Osteoblast (primary cell): ENCODE measurements around the gene EQTN. TPM values are rescaled to one million over a fixed set of nuclear protein-coding genes. Genes with fewer than 3 reads are reported as not detected.

Experiments
- DNase-seq: peaks from one replicate; pipeline ENCODE4 v3.0.0; 2011; ENCODE audit warnings: low spot score, mixed read lengths; ENCODE audit not compliant: insufficient read length; ENCODE audit errors: missing footprints
- H2AFZ ChIP-seq: 2 replicates; pipeline ENCODE4 v1.6.0; 2011; ENCODE audit warnings: mild to moderate bottlenecking, low read length
- H3K27ac ChIP-seq: 2 replicates; pipeline ENCODE4 v1.5.1; 2011; ENCODE audit warnings: mild to moderate bottlenecking, low read depth, low read length, moderate library complexity
- H3K27me3 ChIP-seq: 2 replicates; pipeline ENCODE4 v1.6.0; 2012; ENCODE audit warnings: mild to moderate bottlenecking, control low read depth, inconsistent platforms, low read length, moderate library complexity; ENCODE audit not compliant: insufficient read depth
- H3K36me3 ChIP-seq: 2 replicates; pipeline ENCODE4 v1.5.1; 2011; ENCODE audit warnings: mild to moderate bottlenecking, low read length, control low read depth, moderate library complexity; ENCODE audit not compliant: insufficient read depth
- H3K4me1 ChIP-seq: 2 replicates; pipeline ENCODE4 v1.5.1; 2011; ENCODE audit warnings: mild to moderate bottlenecking, low read length, control low read depth, moderate library complexity; ENCODE audit not compliant: insufficient read depth
- H3K4me2 ChIP-seq: 2 replicates; pipeline ENCODE4 v1.6.0; 2011; ENCODE audit warnings: mild to moderate bottlenecking, low read length; ENCODE audit not compliant: insufficient read depth
- H3K4me3 ChIP-seq: fragments of 200-600 bp; sonication (generic); 3 replicates; pipeline ENCODE4 v1.5.1; 2012; ENCODE audit warnings: mild to moderate bottlenecking, low read length, inconsistent platforms; ENCODE audit not compliant: insufficient read depth
- H3K79me2 ChIP-seq: 2 replicates; pipeline ENCODE4 v1.6.0; 2012; ENCODE audit warnings: mild to moderate bottlenecking, low read length, control low read depth, inconsistent platforms; ENCODE audit not compliant: insufficient read depth
- H3K9me3 ChIP-seq: 2 replicates; pipeline ENCODE4 v1.5.1; 2011; ENCODE audit warnings: low read depth, low read length, control low read depth
- H4K20me1 ChIP-seq: 2 replicates; pipeline ENCODE4 v1.6.0; 2012; ENCODE audit warnings: mild to moderate bottlenecking, low read length, control low read depth; ENCODE audit not compliant: insufficient read depth
- total RNA-seq: library from RNA; depleted of rRNA; stranded (reverse); fragments of >200 nt; gene quantifications from 2 replicates; pipeline ENCODE4 v1.2.3, GENCODE V29; 2012
- TF ChIP-seq, protein P1 (sequence below): IDR thresholded peaks from 2 replicates; pipeline ENCODE4 v1.5.1; 2011; ENCODE audit warnings: mild to moderate bottlenecking, low read depth, low read length, moderate library complexity; ENCODE audit errors: extremely low read depth

Gene EQTN
- total RNA-seq, 1 donor, result not detected

DNA sequence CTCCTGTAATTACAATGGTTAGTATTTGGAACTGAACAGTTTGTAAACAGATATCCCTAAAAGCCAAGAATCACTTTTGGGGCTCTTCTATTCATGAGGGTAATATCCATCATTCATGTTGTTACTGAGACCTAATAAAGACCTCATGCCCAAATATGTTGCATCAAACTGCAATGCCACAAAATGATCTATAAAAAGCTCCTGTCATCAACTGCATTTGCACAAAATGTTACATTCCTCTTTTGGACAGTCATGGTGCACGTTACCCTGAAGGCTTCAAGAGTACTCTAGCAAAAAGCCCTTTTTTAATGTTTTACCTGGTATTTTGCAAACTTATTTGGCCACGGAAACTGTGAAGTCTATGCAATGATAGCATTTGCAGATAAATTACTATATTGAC lies 14.2 kb upstream of the EQTN start:
- Histone ChIP-seq H3K4me2 (no peak overlapping the region), H3K36me3 (no peaks in the 10 kb centered on the region), H3K4me1 (no peaks in the 10 kb centered on the region), H2AFZ (no peak overlapping the region), H3K27me3 (peaks cover 4% of the 10 kb centered on the region), H3K27ac (no peak overlapping the region), H3K79me2 (no peaks in the 10 kb centered on the region), H4K20me1 (no peaks in the 10 kb centered on the region), H3K4me3 (no peak overlapping the region), H3K9me3 (no peaks in the 10 kb centered on the region)
- TF ChIP-seq, protein P1, sequence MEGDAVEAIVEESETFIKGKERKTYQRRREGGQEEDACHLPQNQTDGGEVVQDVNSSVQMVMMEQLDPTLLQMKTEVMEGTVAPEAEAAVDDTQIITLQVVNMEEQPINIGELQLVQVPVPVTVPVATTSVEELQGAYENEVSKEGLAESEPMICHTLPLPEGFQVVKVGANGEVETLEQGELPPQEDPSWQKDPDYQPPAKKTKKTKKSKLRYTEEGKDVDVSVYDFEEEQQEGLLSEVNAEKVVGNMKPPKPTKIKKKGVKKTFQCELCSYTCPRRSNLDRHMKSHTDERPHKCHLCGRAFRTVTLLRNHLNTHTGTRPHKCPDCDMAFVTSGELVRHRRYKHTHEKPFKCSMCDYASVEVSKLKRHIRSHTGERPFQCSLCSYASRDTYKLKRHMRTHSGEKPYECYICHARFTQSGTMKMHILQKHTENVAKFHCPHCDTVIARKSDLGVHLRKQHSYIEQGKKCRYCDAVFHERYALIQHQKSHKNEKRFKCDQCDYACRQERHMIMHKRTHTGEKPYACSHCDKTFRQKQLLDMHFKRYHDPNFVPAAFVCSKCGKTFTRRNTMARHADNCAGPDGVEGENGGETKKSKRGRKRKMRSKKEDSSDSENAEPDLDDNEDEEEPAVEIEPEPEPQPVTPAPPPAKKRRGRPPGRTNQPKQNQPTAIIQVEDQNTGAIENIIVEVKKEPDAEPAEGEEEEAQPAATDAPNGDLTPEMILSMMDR, result no peak
- no peak for DNase-seq

DNA sequence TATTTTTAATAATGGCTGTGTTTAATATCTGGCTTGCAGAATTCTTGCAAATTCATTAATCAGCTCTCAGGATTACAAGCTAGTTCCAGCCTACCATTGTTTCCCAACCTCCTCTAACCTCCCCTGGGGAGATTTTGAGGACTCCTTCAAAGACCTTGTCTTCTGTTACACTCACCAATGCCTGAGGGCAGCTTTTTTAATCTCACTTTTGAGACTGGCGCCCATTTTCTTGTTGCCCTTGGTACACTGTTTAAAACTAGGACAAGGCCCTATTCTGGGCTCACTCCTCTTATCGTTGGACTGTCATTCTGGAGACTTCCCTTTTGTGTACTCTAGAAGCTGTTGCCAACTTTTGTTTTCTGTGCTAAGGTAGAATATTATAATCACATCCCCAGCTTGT lies 13.6 kb upstream of the EQTN start:
- no peaks in the 10 kb centered on the region for H3K9me3 ChIP-seq
- H3K36me3 ChIP-seq, result no peaks in the 10 kb centered on the region
- no peak overlapping the region for H3K4me2 ChIP-seq
- H2AFZ ChIP-seq, result no peak overlapping the region
- H4K20me1 ChIP-seq, result no peaks in the 10 kb centered on the region
- TF ChIP-seq, protein P1, result no peak
- peaks cover 4% of the 10 kb centered on the region for H3K27me3 ChIP-seq
- H3K79me2 ChIP-seq, result no peaks in the 10 kb centered on the region
- no peak for DNase-seq
- H3K27ac ChIP-seq, result no peak overlapping the region
- no peak overlapping the region for H3K4me3 ChIP-seq
- H3K4me1 ChIP-seq, result no peaks in the 10 kb centered on the region

DNA sequence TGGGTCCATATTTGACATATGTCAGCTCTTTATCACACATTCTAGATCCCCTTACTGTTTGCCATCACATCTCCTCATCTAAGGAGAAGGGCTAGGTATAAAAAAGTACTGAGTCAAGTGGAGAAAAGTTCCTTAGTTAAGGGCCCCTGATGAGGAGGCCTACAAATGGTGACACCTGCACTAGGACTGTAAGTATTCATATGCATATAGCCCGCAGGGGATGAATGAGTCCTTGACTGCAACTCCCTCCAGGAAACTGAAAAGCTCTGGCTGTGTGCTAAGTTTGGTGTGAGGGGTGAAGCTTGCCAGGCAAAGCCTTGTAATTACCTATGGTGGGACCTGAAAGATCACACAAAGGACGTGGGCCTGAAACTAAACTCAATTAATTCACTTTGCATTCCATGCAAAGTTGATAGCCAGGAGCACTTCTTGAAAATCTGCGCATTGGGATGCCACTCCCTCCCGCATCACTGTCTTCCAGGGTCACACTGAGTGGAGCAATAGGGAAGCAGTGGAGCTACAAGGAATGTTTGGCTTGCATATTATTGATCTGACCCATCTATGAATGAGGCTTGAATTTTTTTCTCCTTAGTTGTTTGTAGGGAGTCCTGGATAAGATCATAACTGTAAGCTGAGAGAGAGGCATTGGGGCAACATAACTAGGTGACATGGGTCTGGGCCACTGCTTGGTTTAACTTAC lies 11.9 kb upstream of the EQTN start:
- H3K4me3 ChIP-seq, result no peak overlapping the region
- peaks cover 3% of the 10 kb centered on the region for H3K27me3 ChIP-seq
- H3K79me2 ChIP-seq, result no peaks in the 10 kb centered on the region
- TF ChIP-seq, protein P1, result no peak
- no peaks in the 10 kb centered on the region for H3K36me3 ChIP-seq
- H3K9me3 ChIP-seq, result no peaks in the 10 kb centered on the region
- no peak overlapping the region for H2AFZ ChIP-seq
- no peak for DNase-seq
- no peak overlapping the region for H3K27ac ChIP-seq
- no peaks in the 10 kb centered on the region for H3K4me1 ChIP-seq
- H3K4me2 ChIP-seq, result no peak overlapping the region
- H4K20me1 ChIP-seq, result no peaks in the 10 kb centered on the region

DNA sequence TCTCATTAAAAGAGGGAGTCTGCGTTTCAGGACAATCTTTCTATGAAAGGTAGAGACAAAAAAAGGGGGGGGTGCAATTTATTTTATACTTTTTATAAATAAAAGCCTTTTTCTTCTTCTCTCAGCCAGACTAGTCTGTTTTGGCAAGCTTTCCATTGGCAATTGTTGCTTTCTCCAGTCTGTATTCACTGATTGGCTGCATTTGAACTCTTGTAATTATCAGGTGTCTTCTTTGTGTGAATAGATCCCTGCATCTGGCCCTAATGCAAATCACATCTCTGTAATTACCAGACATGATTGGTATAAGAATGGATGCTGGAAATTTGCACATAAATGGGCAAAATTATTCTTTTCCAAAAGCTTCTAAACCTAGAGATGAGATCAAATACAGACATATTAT lies 7.6 kb upstream of the EQTN start:
- DNase-seq, result no peak
- H3K27ac ChIP-seq, result no peak overlapping the region
- TF ChIP-seq, protein P1, result no peak
- no peaks in the 10 kb centered on the region for H3K79me2 ChIP-seq
- no peak overlapping the region for H2AFZ ChIP-seq
- no peaks in the 10 kb centered on the region for H3K27me3 ChIP-seq
- H3K4me2 ChIP-seq, result no peak overlapping the region
- no peaks in the 10 kb centered on the region for H3K9me3 ChIP-seq
- H4K20me1 ChIP-seq, result no peaks in the 10 kb centered on the region
- no peaks in the 10 kb centered on the region for H3K4me1 ChIP-seq
- H3K36me3 ChIP-seq, result no peaks in the 10 kb centered on the region
- H3K4me3 ChIP-seq, result no peak overlapping the region
